Lower leg skin (tissue), 3 donors: Measurements from ENCODE around the gene CHST12.

Experiments
- CTCF ChIP-seq, 3 donors: fragments of 450-650 bp; IDR thresholded peaks; one replicate each; pipeline ENCODE4 v1.5.1; 2016; ENCODE audit warnings: antibody characterized with exemption in 3 of 3, mild to moderate bottlenecking in 3 of 3, moderate library complexity in 2 of 3
- POLR2A ChIP-seq, 2 donors: fragments of 450-650 bp; IDR thresholded peaks; one replicate each; pipeline ENCODE4 v1.6.1; 2016 to 2017; ENCODE audit warnings: antibody characterized with exemption in 2 of 2, mild to moderate bottlenecking in 1 of 2, moderate library complexity in 1 of 2

- no peak for TF ChIP-seq CTCF (IDR thresholded peaks at IDR 0.05)
- no peak for TF ChIP-seq POLR2A (IDR thresholded peaks at IDR 0.05)
Measured at GRCh38 chr7:2357165-2357564, 46.2 kb upstream of the CHST12 start.
